HG02840 (cell line): ENCODE data around the gene KLF5.

Experiments
- ATAC-seq: cut with Tn5 transposase; IDR thresholded peaks from one replicate; pipeline ENCODE4 v1.9.1; 2021; ENCODE audit warnings: mild to moderate bottlenecking, moderate library complexity, moderate number of reproducible peaks; ENCODE audit not compliant: unreplicated experiment, low FRiP score

KLF5 gene

DNA sequence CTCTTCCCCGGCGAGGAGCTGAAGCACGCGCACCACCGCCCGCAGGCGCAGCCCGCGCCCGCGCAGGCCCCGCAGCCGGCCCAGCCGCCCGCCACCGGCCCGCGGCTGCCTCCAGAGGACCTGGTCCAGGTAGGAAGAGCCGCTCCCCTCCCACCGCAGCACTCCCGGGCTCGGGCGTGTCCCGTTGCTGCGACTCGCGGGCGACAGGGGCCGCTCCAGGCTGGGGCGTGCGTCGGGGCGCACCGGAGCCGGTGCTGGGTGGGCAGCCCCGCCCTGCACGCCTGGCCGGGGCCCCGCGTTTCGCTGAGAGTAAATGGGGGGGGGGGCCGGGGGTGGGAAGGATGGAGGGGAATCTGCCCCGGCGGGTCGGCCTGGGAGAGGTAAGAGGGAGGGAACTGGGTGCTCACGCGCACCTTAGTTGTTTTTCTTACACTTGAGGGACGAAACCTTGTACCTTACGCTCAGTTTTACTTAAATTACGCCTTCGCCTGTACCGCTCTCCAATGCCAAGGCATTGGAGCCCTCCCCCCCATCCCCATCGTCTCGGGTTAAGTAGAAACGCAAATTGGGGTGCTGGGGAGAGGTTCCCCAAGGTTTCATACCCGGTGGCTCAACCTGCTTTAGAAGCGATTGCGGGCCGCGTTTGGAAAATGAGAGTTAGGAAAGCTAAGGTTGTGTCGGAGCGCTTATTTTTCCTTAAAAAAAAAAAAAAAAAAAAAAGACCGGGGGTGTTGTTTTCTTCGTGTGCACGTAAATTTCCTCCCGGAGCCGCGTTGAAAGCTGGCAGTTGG, 850 bp downstream of the KLF5 start:
- ATAC-seq, result peak; percentile 39

- no peak for ATAC-seq
These were observed 1.7 kb downstream of the KLF5 start for GRCh38 chr13:73060251-73061160.

DNA sequence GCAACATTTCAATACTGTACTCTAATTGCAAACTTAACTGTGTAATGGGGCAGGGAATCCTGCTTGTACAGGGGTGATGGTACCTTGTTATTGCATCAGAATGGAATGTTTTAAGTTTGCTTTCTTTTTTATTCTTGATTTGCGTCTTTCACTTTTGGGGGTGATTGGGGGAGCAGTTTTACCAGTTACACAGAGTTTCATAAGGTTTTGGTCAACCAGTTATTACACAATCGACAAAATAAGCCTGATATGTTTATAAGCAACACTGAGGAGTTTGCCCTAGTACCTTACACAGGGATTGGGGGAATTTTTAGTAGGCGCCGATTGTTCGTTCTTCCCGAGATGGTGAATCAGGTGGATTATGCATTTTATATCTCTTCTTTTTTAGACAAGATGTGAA, 2.7 kb downstream of the KLF5 start:
- ATAC-seq, result no peak

- no peak for ATAC-seq
These were observed 3.1 kb downstream of the KLF5 start for GRCh38 chr13:73061876-73062275.

DNA sequence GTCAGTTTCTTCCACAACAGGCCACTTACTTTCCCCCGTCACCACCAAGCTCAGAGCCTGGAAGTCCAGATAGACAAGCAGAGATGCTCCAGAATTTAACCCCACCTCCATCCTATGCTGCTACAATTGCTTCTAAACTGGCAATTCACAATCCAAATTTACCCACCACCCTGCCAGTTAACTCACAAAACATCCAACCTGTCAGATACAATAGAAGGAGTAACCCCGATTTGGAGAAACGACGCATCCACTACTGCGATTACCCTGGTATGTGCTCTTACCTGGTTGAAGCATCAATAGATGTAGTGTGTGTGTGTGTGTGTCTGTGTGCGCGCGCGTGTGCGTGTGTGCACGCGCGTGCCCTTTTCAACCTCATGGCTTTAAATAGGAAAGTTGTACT, 3.7 kb downstream of the KLF5 start:
- ATAC-seq, result no peak

- no peak for ATAC-seq
These were observed 4.4 kb downstream of the KLF5 start for GRCh38 chr13:73063166-73063565.

GRCh38 chr13:73065036-73065435, 6.2 kb downstream of the KLF5 start:
- no peak for ATAC-seq

GRCh38 chr13:73065665-73066340, 7.0 kb downstream of the KLF5 start:
- ATAC-seq, result no peak

- ATAC-seq, result no peak
These were observed 10.5 kb downstream of the KLF5 start for GRCh38 chr13:73069206-73069805.

GRCh38 chr13:73070451-73071098, 11.8 kb downstream of the KLF5 start:
- no peak for ATAC-seq

GRCh38 chr13:73072239-73072900, 13.6 kb downstream of the KLF5 start:
- ATAC-seq, result no peak

- ATAC-seq, result no peak
These were observed 14.2 kb downstream of the KLF5 start for GRCh38 chr13:73073050-73073449.

- ATAC-seq, result no peak
These were observed 15.2 kb downstream of the KLF5 start for GRCh38 chr13:73074014-73074413.

- ATAC-seq, result no peak
These were observed 16.1 kb downstream of the KLF5 start for GRCh38 chr13:73074926-73075325.

- no peak for ATAC-seq
These were observed 16.7 kb downstream of the KLF5 start for GRCh38 chr13:73075546-73075945.

DNA sequence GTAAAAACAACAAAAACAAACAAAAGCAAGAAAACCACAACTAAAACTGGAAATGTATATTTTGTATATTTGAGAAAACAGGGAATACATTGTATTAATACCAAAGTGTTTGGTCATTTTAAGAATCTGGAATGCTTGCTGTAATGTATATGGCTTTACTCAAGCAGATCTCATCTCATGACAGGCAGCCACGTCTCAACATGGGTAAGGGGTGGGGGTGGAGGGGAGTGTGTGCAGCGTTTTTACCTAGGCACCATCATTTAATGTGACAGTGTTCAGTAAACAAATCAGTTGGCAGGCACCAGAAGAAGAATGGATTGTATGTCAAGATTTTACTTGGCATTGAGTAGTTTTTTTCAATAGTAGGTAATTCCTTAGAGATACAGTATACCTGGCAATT, 17.1 kb downstream of the KLF5 start:
- ATAC-seq, result no peak

GRCh38 chr13:73077865-73078264, 19.1 kb downstream of the KLF5 start:
- no peak for ATAC-seq

- ATAC-seq, result no peak
These were observed 20.6 kb downstream of the KLF5 start for GRCh38 chr13:73079359-73079758.

GRCh38 chr13:73081256-73081915, 22.6 kb downstream of the KLF5 start:
- no peak for ATAC-seq
